ENCODE data around the gene AP1G1.

DNA sequence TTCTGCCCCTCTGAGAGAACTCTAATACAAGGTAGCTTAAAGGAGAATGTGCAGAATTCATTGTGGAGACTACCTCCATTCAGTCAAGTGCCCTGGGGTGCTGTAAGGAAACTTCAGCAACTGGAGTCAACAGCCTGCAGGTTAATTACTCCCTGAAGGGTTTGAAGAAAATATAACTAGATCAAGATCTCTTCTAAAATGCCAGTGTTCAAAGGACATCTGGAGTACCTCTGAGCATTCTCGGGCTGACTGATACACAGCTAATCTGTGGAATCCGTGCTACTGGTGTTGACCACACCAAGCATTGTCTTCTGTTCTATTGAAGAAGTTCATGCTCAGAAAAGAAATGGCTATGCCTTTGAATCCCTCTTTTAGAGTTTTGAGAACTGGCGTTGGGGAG lies 25.7 kb upstream of the AP1G1 start:
- TF ChIP-seq, protein P1, sequence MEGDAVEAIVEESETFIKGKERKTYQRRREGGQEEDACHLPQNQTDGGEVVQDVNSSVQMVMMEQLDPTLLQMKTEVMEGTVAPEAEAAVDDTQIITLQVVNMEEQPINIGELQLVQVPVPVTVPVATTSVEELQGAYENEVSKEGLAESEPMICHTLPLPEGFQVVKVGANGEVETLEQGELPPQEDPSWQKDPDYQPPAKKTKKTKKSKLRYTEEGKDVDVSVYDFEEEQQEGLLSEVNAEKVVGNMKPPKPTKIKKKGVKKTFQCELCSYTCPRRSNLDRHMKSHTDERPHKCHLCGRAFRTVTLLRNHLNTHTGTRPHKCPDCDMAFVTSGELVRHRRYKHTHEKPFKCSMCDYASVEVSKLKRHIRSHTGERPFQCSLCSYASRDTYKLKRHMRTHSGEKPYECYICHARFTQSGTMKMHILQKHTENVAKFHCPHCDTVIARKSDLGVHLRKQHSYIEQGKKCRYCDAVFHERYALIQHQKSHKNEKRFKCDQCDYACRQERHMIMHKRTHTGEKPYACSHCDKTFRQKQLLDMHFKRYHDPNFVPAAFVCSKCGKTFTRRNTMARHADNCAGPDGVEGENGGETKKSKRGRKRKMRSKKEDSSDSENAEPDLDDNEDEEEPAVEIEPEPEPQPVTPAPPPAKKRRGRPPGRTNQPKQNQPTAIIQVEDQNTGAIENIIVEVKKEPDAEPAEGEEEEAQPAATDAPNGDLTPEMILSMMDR (conservative IDR thresholded peaks at IDR 0.05 in 1 of 2, IDR thresholded peaks at IDR 0.05 in 1 of 2; ENCODE audit: extremely low read depth in 1 of 2, insufficient read depth in 1 of 2, low read depth in 1 of 2, low read length in 2 of 2) = no peak
- TF ChIP-seq EZH2 (IDR thresholded peaks at IDR 0.05; ENCODE audit: borderline replicate concordance, low read length) = no peak
